SU-DHL-6 (cell line): ENCODE results near the gene DNMT1.

Experiments used
- H2AFZ ChIP-seq: fragments of 200-600 bp; sonication (generic); 2 replicates; pipeline ENCODE4 v1.6.1; 2014; ENCODE audit warnings: low read depth, mild to moderate bottlenecking, moderate library complexity, mixed read lengths, antibody characterized with exemption, low read length; ENCODE audit not compliant: severe bottlenecking
- H3F3A ChIP-seq: fragments of 200-600 bp; shearing (Covaris generic); 2 replicates; pipeline ENCODE4 v1.6.0; 2016; ENCODE audit warnings: antibody characterized with exemption, mild to moderate bottlenecking; ENCODE audit not compliant: insufficient read depth
- H3K27ac ChIP-seq: fragments of 200-600 bp; sonication (generic); 2 replicates; pipeline ENCODE4 v1.5.1; 2016; ENCODE audit warnings: low read depth, mild to moderate bottlenecking, low read length, moderate library complexity, mixed read lengths
- H3K27me3 ChIP-seq: fragments of 200-600 bp; sonication (generic), shearing (Covaris generic); 2 replicates; pipeline ENCODE4 v1.6.0; 2014; ENCODE audit warnings: mild to moderate bottlenecking, low read length
- H3K36me3 ChIP-seq: fragments of 200-600 bp; sonication (generic); 2 replicates; pipeline ENCODE4 v1.6.1; 2014; ENCODE audit warnings: mild to moderate bottlenecking, low read length, mixed read lengths
- H3K4me2 ChIP-seq: fragments of 300-600, 200-600 bp; shearing (Covaris generic), sonication (generic); 2 replicates; pipeline ENCODE4 v1.6.0; 2014; ENCODE audit warnings: low read length, low read depth, mild to moderate bottlenecking; ENCODE audit not compliant: poor library complexity, severe bottlenecking
- H3K4me3 ChIP-seq: fragments of 200-600 bp; sonication (generic); 2 replicates; pipeline ENCODE4 v1.5.1; 2014; ENCODE audit warnings: antibody characterized with exemption, low read length, mild to moderate bottlenecking, mixed read lengths; ENCODE audit not compliant: insufficient read depth, poor library complexity, severe bottlenecking
- H3K79me2 ChIP-seq: fragments of 200-600 bp; sonication (generic); 2 replicates; pipeline ENCODE4 v1.6.1; 2014; ENCODE audit warnings: mild to moderate bottlenecking, low read length, moderate library complexity; ENCODE audit not compliant: insufficient read depth
- H3K9ac ChIP-seq: fragments of 200-600 bp; sonication (generic); 2 replicates; pipeline ENCODE4 v1.7.0; 2014; ENCODE audit warnings: mild to moderate bottlenecking, low read length
- H3K9me2 ChIP-seq: fragments of 200-600 bp; sonication (generic); replicated peaks from 2 replicates; pipeline ENCODE4 v1.6.1; 2014; ENCODE audit warnings: low read length; ENCODE audit not compliant: insufficient read depth
- H3K9me3 ChIP-seq: fragments of 200-600 bp; sonication (generic); 2 replicates; pipeline ENCODE4 v1.6.1; 2014; ENCODE audit warnings: low read length, mixed read lengths; ENCODE audit not compliant: insufficient read depth
- H4K20me1 ChIP-seq: fragments of 200-600 bp; sonication (generic); 2 replicates; pipeline ENCODE4 v1.6.1; 2014; ENCODE audit warnings: low read depth, mild to moderate bottlenecking, antibody characterized with exemption, low read length, moderate library complexity, mixed read lengths
- CTCF ChIP-seq: fragments of 200-600 bp; sonication (generic); IDR thresholded peaks from one replicate; pipeline ENCODE4 v1.5.1; 2017; ENCODE audit warnings: antibody characterized with exemption, mild to moderate bottlenecking, low read length, moderate library complexity; ENCODE audit not compliant: insufficient read depth, poor library complexity, severe bottlenecking
- EZH2phosphoT487 ChIP-seq: fragments of 200-600 bp; sonication (generic), shearing (Covaris generic); conservative IDR thresholded peaks from 2 replicates; pipeline ENCODE4 v1.6.1; 2018; ENCODE audit warnings: mild to moderate bottlenecking, antibody characterized with exemption, low read length, moderate library complexity, mixed read lengths

DNMT1 gene

GRCh38 chr19:10214784-10215183, 20.0 kb upstream of the DNMT1 start:
- H3K27ac ChIP-seq = no peak overlapping the region
- H3K27me3 ChIP-seq = no peaks in the 10 kb centered on the region
- peaks cover 6% of the 10 kb centered on the region; the same call in 1 of the 2 replicates for H3K79me2 ChIP-seq
- H2AFZ ChIP-seq = no peak overlapping the region
- TF ChIP-seq EZH2phosphoT487 (no peak), CTCF (no peak)
- 0 out of 2 replicates have a peak, but pooled peaks cover 3% of the 10 kb centered on the region for H3K36me3 ChIP-seq
- no peaks in the 10 kb centered on the region for H3K9me2 ChIP-seq
- H4K20me1 ChIP-seq = no peaks in the 10 kb centered on the region
- peaks cover 14% of the 10 kb centered on the region for H3F3A ChIP-seq
- no peak overlapping the region for H3K4me3 ChIP-seq
- H3K9me3 ChIP-seq = no peaks in the 10 kb centered on the region
- no peak overlapping the region for H3K4me2 ChIP-seq
- H3K9ac ChIP-seq = no peak overlapping the region

- Histone ChIP-seq H2AFZ (no peak overlapping the region), H4K20me1 (no peaks in the 10 kb centered on the region), H3K4me2 (no peak overlapping the region), H3K4me3 (no peak overlapping the region), H3K9me3 (no peaks in the 10 kb centered on the region), H3K79me2 (no peaks in the 10 kb centered on the region), H3K9ac (no peak overlapping the region), H3K27ac (no peak overlapping the region), H3K9me2 (no peaks in the 10 kb centered on the region), H3K27me3 (no peaks in the 10 kb centered on the region), H3F3A (peaks cover 3% of the 10 kb centered on the region), H3K36me3 (no peaks in the 10 kb centered on the region)
- TF ChIP-seq CTCF = no peak
These were observed 16.9 kb upstream of the DNMT1 start for GRCh38 chr19:10211691-10212090.

- H3K4me2 ChIP-seq = no peak overlapping the region
- H3K79me2 ChIP-seq = no peaks in the 10 kb centered on the region
- H3K9ac ChIP-seq = no peak overlapping the region
- H2AFZ ChIP-seq = no peak overlapping the region
- no peaks in the 10 kb centered on the region for H3K9me3 ChIP-seq
- no peak overlapping the region for H3K4me3 ChIP-seq
- no peak overlapping the region for H3K27ac ChIP-seq
- peaks cover 1% of the 10 kb centered on the region for H3F3A ChIP-seq
- TF ChIP-seq EZH2phosphoT487 = no peak
- TF ChIP-seq CTCF = no peak
- H3K9me2 ChIP-seq = no peaks in the 10 kb centered on the region
- H3K27me3 ChIP-seq = no peaks in the 10 kb centered on the region
- no peaks in the 10 kb centered on the region for H4K20me1 ChIP-seq
- no peaks in the 10 kb centered on the region for H3K36me3 ChIP-seq
These were observed 16.3 kb upstream of the DNMT1 start for GRCh38 chr19:10211061-10211460.

- no peaks in the 10 kb centered on the region for H3K9me3 ChIP-seq
- no peak overlapping the region for H2AFZ ChIP-seq
- no peaks in the 10 kb centered on the region for H4K20me1 ChIP-seq
- H3K9ac ChIP-seq = no peak overlapping the region
- no peaks in the 10 kb centered on the region for H3F3A ChIP-seq
- H3K27ac ChIP-seq = no peak overlapping the region
- no peaks in the 10 kb centered on the region for H3K79me2 ChIP-seq
- H3K4me3 ChIP-seq = no peak overlapping the region
- TF ChIP-seq CTCF (no peak), EZH2phosphoT487 (no peak)
- no peak overlapping the region for H3K4me2 ChIP-seq
- H3K36me3 ChIP-seq = no peaks in the 10 kb centered on the region
- no peaks in the 10 kb centered on the region for H3K9me2 ChIP-seq
- no peaks in the 10 kb centered on the region for H3K27me3 ChIP-seq
These were observed 14.6 kb upstream of the DNMT1 start for GRCh38 chr19:10209315-10209714.
